HT1080 (cell line): ENCODE results near the gene RNU1-4. TPM values are rescaled to one million over a fixed set of nuclear protein-coding genes. Genes with fewer than 3 reads are reported as not detected.
"Not testable (repeated sequence)": the region's sequence is repeated elsewhere in the genome, so short reads cannot be mapped to it uniquely, and the experiment has no call there.

Source experiments
- DNase-seq: peaks from one replicate; pipeline ENCODE4 v3.0.0-alpha.2; 2015; ENCODE audit warnings: low read depth
- polyA plus RNA-seq, 2 experiments: library from polyadenylated mRNA; depleted of rRNA; stranded (reverse); fragments of >200 nt; gene quantifications; 2 replicates each; pipeline ENCODE4 v1.2.3, GENCODE V29; 2015
- total RNA-seq: library from RNA; depleted of rRNA; stranded (reverse); fragments of >200 nt; shearing (Covaris generic); gene quantifications from 2 replicates; pipeline ENCODE4 v1.2.3, GENCODE V29; 2014; rRNA removed

RNU1-4 gene
- total RNA-seq: under 0.01 TPM in 1 of 2 replicates, not detected in the other
- polyA plus RNA-seq (2015; cell fraction: cytosol; rRNA removed): not detected in 2 replicates
- not detected in 2 replicates for polyA plus RNA-seq (2015; cell fraction: nucleus; rRNA removed)

- not testable (repeated sequence) for DNase-seq
Observed at GRCh38 chr1:16740047-16740964, at the start of gene RNU1-4. TSS of gene RNU1-4 (plus strand) at chr1:16740516.

GRCh38 chr1:16690971-16691682 lies 49.2 kb upstream of the RNU1-4 start:
- DNase-seq: not testable (repeated sequence)

GRCh38 chr1:16692283-16692682 lies 48.0 kb upstream of the RNU1-4 start:
- not testable (repeated sequence) for DNase-seq

- DNase-seq: not testable (repeated sequence)
Observed at GRCh38 chr1:16692717-16693448, 47.4 kb upstream of the RNU1-4 start.

GRCh38 chr1:16693449-16694307 lies 46.6 kb upstream of the RNU1-4 start:
- DNase-seq: not testable (repeated sequence)

GRCh38 chr1:16694308-16694702 lies 46.0 kb upstream of the RNU1-4 start:
- DNase-seq: not testable (repeated sequence)

- not testable (repeated sequence) for DNase-seq
Observed at GRCh38 chr1:16696507-16697150, 43.7 kb upstream of the RNU1-4 start.

GRCh38 chr1:16697152-16697551 lies 43.2 kb upstream of the RNU1-4 start:
- DNase-seq: not testable (repeated sequence)

- DNase-seq: not testable (repeated sequence)
Observed at GRCh38 chr1:16699440-16699839, 40.9 kb upstream of the RNU1-4 start.

GRCh38 chr1:16700138-16700895 lies 40.0 kb upstream of the RNU1-4 start:
- DNase-seq: not testable (repeated sequence)

- DNase-seq: not testable (repeated sequence)
Observed at GRCh38 chr1:16701189-16701588, 39.1 kb upstream of the RNU1-4 start.

- not testable (repeated sequence) for DNase-seq
Observed at GRCh38 chr1:16702280-16702679, 38.0 kb upstream of the RNU1-4 start.

- not testable (repeated sequence) for DNase-seq
Observed at GRCh38 chr1:16703141-16703540, 37.2 kb upstream of the RNU1-4 start.

GRCh38 chr1:16703602-16704001 lies 36.7 kb upstream of the RNU1-4 start:
- DNase-seq: not testable (repeated sequence)

GRCh38 chr1:16704076-16704475 lies 36.2 kb upstream of the RNU1-4 start:
- not testable (repeated sequence) for DNase-seq

- not testable (repeated sequence) for DNase-seq
Observed at GRCh38 chr1:16704502-16705100, 35.7 kb upstream of the RNU1-4 start.

- not testable (repeated sequence) for DNase-seq
Observed at GRCh38 chr1:16706302-16706701, 34.0 kb upstream of the RNU1-4 start.
